ENCODE measurements around the gene VWA5A. TPM values are rescaled to one million over a fixed set of nuclear protein-coding genes. Genes with fewer than 3 reads are reported as not detected.

The VWA5A gene
- total RNA-seq, 6 donors from 2014 or later = 16.4 to 39.0 (median 32.9) TPM

- ATAC-seq (ENCODE audit: low FRiP score in 2 of 2) = no peak
- H3K27ac ChIP-seq = no peak overlapping the region
- no peak for DNase-seq
- H3K36me3 ChIP-seq = no peaks in the 10 kb centered on the region
- no peaks in the 10 kb centered on the region for H3K27me3 ChIP-seq
- H3K4me3 ChIP-seq = no peak overlapping the region
- H3K9me3 ChIP-seq = no peaks in the 10 kb centered on the region
- TF ChIP-seq POLR2AphosphoS5 (IDR thresholded peaks at IDR 0.05) (no peak), POLR2A (IDR thresholded peaks at IDR 0.05) (no peak), EP300 (IDR thresholded peaks at IDR 0.05) (no peak)
- TF ChIP-seq, protein P1, sequence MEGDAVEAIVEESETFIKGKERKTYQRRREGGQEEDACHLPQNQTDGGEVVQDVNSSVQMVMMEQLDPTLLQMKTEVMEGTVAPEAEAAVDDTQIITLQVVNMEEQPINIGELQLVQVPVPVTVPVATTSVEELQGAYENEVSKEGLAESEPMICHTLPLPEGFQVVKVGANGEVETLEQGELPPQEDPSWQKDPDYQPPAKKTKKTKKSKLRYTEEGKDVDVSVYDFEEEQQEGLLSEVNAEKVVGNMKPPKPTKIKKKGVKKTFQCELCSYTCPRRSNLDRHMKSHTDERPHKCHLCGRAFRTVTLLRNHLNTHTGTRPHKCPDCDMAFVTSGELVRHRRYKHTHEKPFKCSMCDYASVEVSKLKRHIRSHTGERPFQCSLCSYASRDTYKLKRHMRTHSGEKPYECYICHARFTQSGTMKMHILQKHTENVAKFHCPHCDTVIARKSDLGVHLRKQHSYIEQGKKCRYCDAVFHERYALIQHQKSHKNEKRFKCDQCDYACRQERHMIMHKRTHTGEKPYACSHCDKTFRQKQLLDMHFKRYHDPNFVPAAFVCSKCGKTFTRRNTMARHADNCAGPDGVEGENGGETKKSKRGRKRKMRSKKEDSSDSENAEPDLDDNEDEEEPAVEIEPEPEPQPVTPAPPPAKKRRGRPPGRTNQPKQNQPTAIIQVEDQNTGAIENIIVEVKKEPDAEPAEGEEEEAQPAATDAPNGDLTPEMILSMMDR (IDR thresholded peaks at IDR 0.05) = no peak
- no peaks in the 10 kb centered on the region for H3K4me1 ChIP-seq
- 71 to 78% methylated on average over 2 of the region's 2 CpGs for WGBS, 2 donors
Observed at GRCh38 chr11:124190298-124191139, 75.3 kb downstream of the VWA5A start.

GRCh38 chr11:124193221-124194010 lies 78.2 kb downstream of the VWA5A start:
- DNase-seq (no peak), ATAC-seq (ENCODE audit: low FRiP score in 2 of 2) (peak in 1 of 2 donors; percentile 42)
- Histone ChIP-seq H3K36me3 (no peaks in the 10 kb centered on the region), H3K4me1 (no peaks in the 10 kb centered on the region), H3K9me3 (no peaks in the 10 kb centered on the region), H3K27ac (no peak overlapping the region), H3K4me3 (no peak overlapping the region), H3K27me3 (no peaks in the 10 kb centered on the region)
- TF ChIP-seq POLR2A (IDR thresholded peaks at IDR 0.05) (no peak), POLR2AphosphoS5 (IDR thresholded peaks at IDR 0.05) (no peak), EP300 (IDR thresholded peaks at IDR 0.05) (no peak)
- TF ChIP-seq, protein P1 (IDR thresholded peaks at IDR 0.05) = no peak
- 50 to 60% methylated on average over 6 of the region's 6 CpGs for WGBS, 2 donors

GRCh38 chr11:124194293-124195188 lies 79.3 kb downstream of the VWA5A start:
- ATAC-seq (ENCODE audit: low FRiP score in 2 of 2) (peak; percentile 34 to 58), DNase-seq (no peak)
- Histone ChIP-seq H3K9me3 (no peaks in the 10 kb centered on the region), H3K36me3 (no peaks in the 10 kb centered on the region), H3K27me3 (no peaks in the 10 kb centered on the region), H3K4me3 (no peak overlapping the region), H3K27ac (peak overlapping the region in 1 of 4 donors; percentile 42), H3K4me1 (no peaks in the 10 kb centered on the region)
- TF ChIP-seq POLR2A (IDR thresholded peaks at IDR 0.05) (no peak), EP300 (IDR thresholded peaks at IDR 0.05) (no peak), POLR2AphosphoS5 (IDR thresholded peaks at IDR 0.05) (no peak)
- TF ChIP-seq, protein P1 (IDR thresholded peaks at IDR 0.05) = no peak
- 71 to 76% methylated on average over 6 of the region's 6 CpGs for WGBS, 2 donors

GRCh38 chr11:124195189-124195734 lies 80.0 kb downstream of the VWA5A start:
- TF ChIP-seq EP300 (IDR thresholded peaks at IDR 0.05) = no peak
- TF ChIP-seq, protein P1 (IDR thresholded peaks at IDR 0.05) = peak; percentile 31 to 71 (median 48)
- peak overlapping the region in 1 of 4 donors; percentile 42 for H3K27ac ChIP-seq
- 27 to 31% methylated on average over 4 of the region's 4 CpGs for WGBS, 2 donors

More at GRCh38 chr11:124195189-124195734, 80.0 kb downstream of the VWA5A start:
- no peaks in the 10 kb centered on the region for H3K9me3 ChIP-seq
- DNase-seq (peak in 1 of 2 donors; percentile 60), ATAC-seq (ENCODE audit: low FRiP score in 2 of 2) (peak; percentile 59 to 82)
- no peaks in the 10 kb centered on the region for H3K4me1 ChIP-seq
- H3K36me3 ChIP-seq = no peaks in the 10 kb centered on the region
- H3K4me3 ChIP-seq = no peak overlapping the region
- no peaks in the 10 kb centered on the region for H3K27me3 ChIP-seq

Measured in upper lobe of left lung (tissue), 6 donors.